GM19452 (cell line): Measurements from ENCODE around the gene GOT2.
A peak's percentile ranks its signal among the peaks of the same experiment; 100 is the strongest.
"Not testable (repeated sequence)": the region's sequence is repeated elsewhere in the genome, so short reads cannot be mapped to it uniquely, and the experiment has no call there.

Source experiments
- ATAC-seq: cut with Tn5 transposase; IDR thresholded peaks from one replicate; pipeline ENCODE4 v1.9.1; 2021; ENCODE audit not compliant: unreplicated experiment

Gene GOT2

DNA sequence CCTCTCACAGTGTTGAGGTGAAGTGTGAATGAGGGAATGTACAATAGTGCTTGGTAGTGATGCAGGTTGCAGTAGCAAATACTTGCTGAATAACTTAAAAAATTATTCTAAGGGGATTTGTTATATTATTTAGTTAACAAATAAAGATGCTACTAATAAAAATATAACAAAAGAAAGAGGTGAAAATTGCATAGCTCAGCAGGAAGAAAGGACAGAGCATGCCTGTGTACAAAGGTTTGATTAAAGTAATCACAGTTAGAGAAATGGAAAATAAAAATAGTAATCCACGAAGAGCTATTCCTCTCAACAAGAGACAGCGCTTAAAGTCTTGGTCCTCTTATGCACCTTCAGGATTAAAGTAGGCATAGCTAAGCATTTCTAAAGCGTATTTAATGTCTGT is 11.0 kb downstream of the GOT2 start:
- ATAC-seq: no peak

GRCh38 chr16:58717994-58718393 is 16.1 kb downstream of the GOT2 start:
- ATAC-seq: no peak

DNA sequence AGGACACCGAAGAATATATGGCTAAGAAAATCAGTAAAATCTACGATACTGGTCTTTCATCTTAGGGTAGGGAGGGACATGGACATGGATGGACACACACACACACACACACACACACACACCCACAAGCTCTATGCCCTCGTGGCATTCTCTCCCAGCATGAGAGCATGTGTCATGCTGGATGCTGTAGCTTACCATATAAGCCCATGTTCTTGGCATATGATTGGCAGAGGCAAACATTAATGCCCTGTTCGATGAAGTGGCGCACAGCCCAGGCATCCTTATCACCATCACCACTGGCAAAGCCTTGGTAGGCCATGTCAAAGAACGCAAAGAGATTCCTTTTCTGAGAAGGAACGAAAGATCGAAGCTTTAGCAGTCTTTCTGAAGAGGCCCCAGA is 17.6 kb downstream of the GOT2 start:
- no peak for ATAC-seq

- ATAC-seq: no peak
Measured at GRCh38 chr16:58713742-58714141, 20.4 kb downstream of the GOT2 start.

GRCh38 chr16:58709333-58709732 is 24.8 kb downstream of the GOT2 start:
- ATAC-seq: peak; percentile 85

DNA sequence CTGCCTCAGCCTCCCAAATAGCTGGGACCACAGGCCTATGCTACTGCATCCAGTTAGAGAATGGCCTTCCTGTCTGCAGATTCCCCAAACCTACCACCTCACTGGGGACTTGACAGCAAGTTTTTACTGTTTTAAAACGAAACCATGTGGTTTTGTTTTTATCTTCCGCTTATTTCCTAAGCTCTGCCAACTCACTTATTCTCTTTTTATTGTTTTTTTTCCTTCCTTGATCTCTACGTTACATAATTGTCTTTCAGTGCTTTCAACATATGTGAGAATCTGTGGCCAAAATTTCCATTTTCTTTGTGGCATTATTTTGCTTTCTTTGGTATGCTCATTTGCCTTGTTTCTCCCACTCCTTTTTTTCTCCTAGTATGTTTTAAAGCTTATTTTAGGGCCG is 35.0 kb downstream of the GOT2 start:
- no peak for ATAC-seq

DNA sequence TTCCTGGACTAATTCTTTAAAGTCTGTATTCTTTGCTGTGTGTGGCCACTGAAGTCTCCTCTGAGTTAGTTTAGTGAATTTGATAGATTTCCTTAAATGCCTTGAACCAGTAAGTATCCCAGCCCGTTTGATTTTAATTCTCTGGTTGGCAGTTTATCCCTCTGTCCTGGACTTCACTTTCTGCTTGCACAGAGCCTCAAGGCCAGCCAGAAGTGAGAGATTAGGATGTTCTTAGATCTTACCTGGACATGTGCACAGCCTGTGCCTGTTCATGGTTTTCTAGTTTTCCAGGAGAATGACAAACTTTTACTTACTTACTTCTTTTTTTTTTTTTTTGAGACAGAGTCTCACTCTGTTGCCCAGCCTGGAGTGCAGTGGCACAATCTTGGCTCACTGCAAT is 38.7 kb downstream of the GOT2 start:
- no peak for ATAC-seq

DNA sequence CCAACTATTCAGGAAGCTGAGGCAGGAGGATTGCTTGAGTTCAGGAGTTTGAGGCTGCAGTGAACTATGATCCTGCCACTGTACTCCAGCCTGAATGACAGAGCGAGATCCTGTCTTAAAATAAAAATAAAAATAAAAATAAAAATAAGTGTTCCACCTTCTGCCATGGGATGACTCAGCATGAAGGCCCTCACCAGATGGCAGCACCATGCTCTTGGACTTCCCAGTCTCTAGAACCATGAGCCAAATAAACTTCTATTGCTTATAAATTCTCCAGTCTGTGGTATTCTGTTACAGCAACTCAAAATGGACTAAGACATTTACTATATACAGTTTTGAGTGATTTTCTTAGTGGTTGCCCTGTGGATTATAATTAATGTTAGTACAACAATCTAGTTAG is 41.7 kb downstream of the GOT2 start:
- no peak for ATAC-seq

GRCh38 chr16:58686985-58687706 is 47.0 kb downstream of the GOT2 start:
- not testable (repeated sequence) for ATAC-seq

GRCh38 chr16:58685084-58685449 is 49.0 kb downstream of the GOT2 start:
- ATAC-seq: no peak

GRCh38 chr16:58684354-58685083 is 49.6 kb downstream of the GOT2 start, which contains the start of gene SLC38A7:
SLC38A7 (minus strand) TSS chr16:58684770; CDS start chr16:58680126, 4,644 bp downstream.
- peak; percentile 97 for ATAC-seq

DNA sequence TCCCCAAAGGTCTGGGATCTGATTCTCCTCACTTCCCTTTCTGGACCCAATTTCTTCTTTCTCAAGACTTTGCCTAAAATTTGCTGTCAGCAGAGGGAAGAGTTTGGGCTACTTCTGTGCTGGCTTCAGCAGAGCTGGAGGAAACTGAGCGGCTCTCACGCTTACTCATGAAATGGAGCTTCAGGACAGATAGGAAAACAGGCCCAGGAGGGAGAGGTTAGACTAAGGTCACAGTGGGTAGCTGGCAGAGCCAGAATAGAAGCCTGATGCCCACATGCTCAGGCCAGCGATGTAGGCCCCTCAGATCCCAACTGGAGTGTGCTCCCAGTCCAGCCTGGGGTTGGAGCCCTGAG is 50.1 kb downstream of the GOT2 start:
- ATAC-seq: no peak

DNA sequence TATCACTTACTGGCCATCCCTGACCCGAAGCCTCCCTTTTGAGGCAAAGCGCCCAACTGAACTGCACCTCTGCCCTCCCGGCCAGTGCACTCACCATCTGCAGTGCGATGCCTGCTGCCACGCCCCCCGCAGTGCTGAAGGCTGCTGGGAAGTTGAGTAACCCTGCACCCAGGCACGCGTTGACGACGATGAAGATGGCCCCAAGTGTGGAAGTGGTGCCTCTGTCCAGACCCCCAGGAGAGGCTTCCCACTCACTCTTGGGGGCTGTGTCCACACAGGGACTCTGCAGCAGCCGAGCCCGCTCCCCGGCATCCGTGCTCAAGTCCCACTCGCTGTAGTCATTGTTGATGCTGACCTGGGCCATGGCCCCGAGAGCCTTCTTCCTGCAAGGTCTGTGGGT is 54.4 kb downstream of the GOT2 start:
- ATAC-seq: no peak

- no peak for ATAC-seq
Measured at GRCh38 chr16:58678716-58679115, 55.4 kb downstream of the GOT2 start.

GRCh38 chr16:58678269-58678668 is 55.8 kb downstream of the GOT2 start:
- ATAC-seq: no peak

GRCh38 chr16:58670946-58671583 is 63.1 kb downstream of the GOT2 start:
- no peak for ATAC-seq

- ATAC-seq: no peak
Measured at GRCh38 chr16:58670177-58670576, 63.9 kb downstream of the GOT2 start.

DNA sequence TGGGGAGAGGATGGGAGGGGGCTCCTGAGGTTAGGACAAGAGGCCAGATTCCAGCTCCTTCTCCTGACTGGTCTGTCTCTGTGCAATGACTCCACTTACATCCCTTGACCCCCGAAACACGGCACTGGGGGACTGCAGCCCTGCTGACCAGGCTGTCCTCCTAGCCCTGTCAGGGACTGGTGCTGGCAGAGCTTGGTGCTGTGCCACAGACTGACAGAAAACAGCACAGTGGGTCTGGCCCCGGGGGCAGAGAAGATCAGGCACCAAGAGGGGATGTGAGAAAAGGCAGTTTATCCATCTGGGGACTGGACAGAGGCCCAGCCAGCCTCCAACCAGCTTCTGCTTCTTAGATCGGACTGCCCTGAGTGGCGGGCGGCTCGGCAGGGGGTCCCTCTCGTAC is 68.9 kb downstream of the GOT2 start:
- ATAC-seq: no peak

DNA sequence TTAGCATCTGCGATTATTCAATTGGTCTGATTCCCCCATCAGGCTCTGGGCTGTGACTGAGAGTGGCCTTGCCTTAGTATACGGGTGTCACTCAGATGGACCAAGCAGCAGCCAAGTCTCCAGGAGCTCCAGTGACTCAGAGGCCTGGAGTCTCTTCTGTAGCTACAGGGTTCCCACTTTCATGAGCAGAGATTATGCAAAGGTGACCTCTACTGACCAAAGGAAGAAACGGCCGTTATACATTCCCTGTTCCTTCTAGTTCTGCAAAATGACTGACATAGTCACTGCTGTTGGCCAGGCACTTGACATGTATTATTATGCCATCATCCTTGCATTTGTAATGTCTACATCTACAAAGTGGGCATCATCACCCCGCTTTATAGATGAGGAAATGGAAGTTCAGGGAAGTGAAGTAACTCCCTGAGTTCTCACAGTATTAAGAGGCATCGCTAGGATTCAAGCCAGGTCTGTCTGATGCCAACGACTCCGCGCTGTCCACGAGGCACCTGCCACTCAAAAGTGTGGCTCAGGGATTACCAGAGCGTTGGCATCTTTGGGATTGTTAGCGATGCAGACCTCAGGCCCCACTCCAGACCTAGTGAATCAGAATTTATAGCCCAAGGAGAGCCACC is 72.8 kb downstream of the GOT2 start:
- ATAC-seq: peak; percentile 95

GRCh38 chr16:58659911-58660310 is 74.2 kb downstream of the GOT2 start:
- ATAC-seq: not testable (repeated sequence)

GRCh38 chr16:58658796-58659211 is 75.3 kb downstream of the GOT2 start:
- ATAC-seq: no peak
